Activated naive CD8-positive, alpha-beta T cell treated with anti-CD3 and anti-CD28 coated beads for 36 hours (primary cell): ENCODE measurements around the gene UQCC5. TPM values are rescaled to one million over a fixed set of nuclear protein-coding genes. Genes with fewer than 3 reads are reported as not detected.

Experiments used
- DNase-seq: peaks from one replicate; pipeline ENCODE4 v3.0.0; 2021
- H3K27ac Mint-ChIP-seq: one replicate; pipeline ENCODE4 v1.8.0; 2022; ENCODE audit warnings: mild to moderate bottlenecking, moderate library complexity, mixed read lengths
- H3K27me3 Mint-ChIP-seq: one replicate; pipeline ENCODE4 v1.8.0; 2022; ENCODE audit warnings: mild to moderate bottlenecking, mixed read lengths
- H3K36me3 Mint-ChIP-seq: one replicate; pipeline ENCODE4 v1.8.0; 2021; ENCODE audit warnings: mild to moderate bottlenecking, mixed read lengths
- H3K4me1 Mint-ChIP-seq: one replicate; pipeline ENCODE4 v1.8.0; 2021; ENCODE audit warnings: mixed read lengths
- H3K4me3 Mint-ChIP-seq: one replicate; pipeline ENCODE4 v1.8.0; 2022; ENCODE audit warnings: mild to moderate bottlenecking, moderate library complexity, mixed read lengths
- H3K9me3 Mint-ChIP-seq: one replicate; pipeline ENCODE4 v1.8.0; 2022; ENCODE audit warnings: mixed read lengths
- total RNA-seq, 2 experiments: library from RNA; stranded (reverse); gene quantifications; one replicate each; pipeline ENCODE4 v1.2.3, GENCODE V29; 2021

The UQCC5 gene
- total RNA-seq, 2 experiments from 2014 or later, result 23.4 to 23.6 TPM

DNA sequence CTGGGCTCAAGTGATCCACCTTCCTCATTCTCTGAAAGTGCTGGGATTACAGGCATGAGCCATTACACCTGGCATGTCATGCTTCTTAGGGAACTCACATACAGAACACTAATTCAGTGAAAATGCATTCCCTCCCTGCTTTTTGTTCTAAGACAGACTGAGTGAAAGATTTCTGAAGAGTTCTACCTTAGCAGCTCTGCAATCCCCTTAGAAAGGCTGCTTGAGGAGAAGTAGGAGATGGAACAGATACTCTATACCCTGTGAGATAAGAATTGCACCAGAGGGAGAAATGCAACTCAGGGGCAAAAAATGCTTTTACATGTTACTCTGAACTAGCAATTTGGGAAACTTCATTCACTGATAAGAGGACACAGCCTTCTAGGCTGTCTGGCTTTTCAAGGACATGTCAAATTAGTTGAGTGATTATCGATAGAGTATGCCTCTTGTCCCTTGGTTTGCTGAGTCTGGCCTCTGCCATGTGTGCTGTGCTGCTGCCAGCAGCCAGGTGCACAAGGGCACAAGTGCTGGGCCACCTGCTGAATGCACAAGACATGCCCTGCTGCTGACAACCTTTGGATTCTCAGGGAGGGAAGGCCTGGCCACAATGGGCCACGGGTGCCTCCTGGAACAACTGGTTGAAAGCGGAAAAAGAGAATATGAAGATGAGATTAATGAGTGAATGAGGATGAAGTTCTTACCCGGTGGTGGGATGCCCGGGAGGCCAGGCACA lies 17.8 kb downstream of the UQCC5 start:
- Mint-ChIP-seq H3K27ac (no peak overlapping the region), H3K4me1 (peaks cover 12% of the 10 kb centered on the region)
- DNase-seq, result no peak

DNA sequence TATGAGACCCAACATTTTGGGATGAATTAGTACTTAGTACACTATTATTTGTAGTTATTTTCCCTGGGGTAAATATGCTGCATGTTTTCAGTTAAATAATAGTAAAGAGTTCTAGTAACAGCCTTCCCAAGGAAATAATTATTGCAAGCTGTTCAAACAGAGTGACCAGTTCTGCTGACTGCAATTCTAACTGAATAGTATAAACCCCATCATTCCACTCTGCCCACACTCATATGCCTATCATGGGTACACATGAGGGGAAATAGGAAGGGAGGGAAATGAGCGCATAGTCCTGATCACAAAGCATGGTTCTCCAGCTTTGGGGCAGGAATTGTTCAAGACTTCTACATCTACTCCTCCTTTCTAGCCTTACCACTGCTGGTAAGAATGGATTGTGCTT lies 18.7 kb downstream of the UQCC5 start:
- Mint-ChIP-seq H3K27me3 (no peaks in the 10 kb centered on the region), H3K36me3 (peaks cover 11% of the 10 kb centered on the region), H3K9me3 (no peaks in the 10 kb centered on the region), H3K4me3 (no peak overlapping the region), H3K27ac (no peak overlapping the region), H3K4me1 (peaks cover 12% of the 10 kb centered on the region)
- DNase-seq, result no peak

More for the DNA sequence above, 17.8 kb downstream of the UQCC5 start:
- Mint-ChIP-seq H3K36me3 (peaks cover 10% of the 10 kb centered on the region), H3K27me3 (no peaks in the 10 kb centered on the region), H3K9me3 (no peaks in the 10 kb centered on the region), H3K4me3 (no peak overlapping the region)

DNA sequence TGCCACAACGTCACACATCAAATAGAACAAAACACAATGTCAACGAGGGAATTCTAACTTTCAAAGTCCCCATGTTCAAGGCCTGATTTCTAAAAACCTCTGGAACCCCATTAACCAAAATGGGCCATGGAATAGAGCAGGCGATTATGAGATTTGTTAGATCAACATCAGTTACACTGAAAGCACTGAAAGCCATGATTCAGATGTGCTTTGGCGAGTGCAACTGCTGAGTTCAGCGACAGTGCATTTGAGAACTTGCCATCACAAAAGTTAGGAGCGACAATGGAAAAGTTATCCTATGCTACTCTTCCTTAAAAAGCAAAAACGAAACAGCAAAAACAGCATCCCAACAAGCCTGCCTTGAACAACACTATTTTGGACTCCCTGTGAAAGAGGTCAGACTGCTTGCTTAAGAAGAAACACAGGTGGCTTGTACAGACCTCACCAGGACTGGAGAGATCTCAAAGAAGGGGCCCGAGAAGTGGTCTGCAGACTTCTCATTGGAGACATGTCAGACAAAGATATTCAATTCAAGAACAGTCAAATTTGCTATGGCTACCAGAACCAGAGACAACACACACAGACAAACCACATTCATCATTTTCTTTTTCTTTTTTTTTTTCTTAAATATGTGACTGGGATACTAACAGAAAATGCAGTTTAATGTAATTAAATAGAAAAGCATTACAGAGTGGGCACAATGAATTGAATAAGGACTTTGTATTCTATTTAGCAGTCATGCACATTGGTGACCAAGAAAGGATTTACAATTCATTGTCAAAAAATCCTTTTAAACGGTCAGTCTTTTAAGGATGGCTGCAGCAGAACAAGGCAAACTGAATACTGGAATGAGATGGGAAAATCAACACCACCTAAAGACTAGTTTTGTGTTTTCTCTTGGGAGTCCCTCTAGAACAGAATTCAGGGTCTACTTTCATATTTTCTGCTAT lies 20.9 kb downstream of the UQCC5 start:
- DNase-seq, result no peak
- no peaks in the 10 kb centered on the region for H3K9me3 Mint-ChIP-seq
- no peak overlapping the region for H3K27ac Mint-ChIP-seq
- no peak overlapping the region for H3K4me3 Mint-ChIP-seq
- peaks cover 14% of the 10 kb centered on the region for H3K36me3 Mint-ChIP-seq
- no peaks in the 10 kb centered on the region for H3K27me3 Mint-ChIP-seq
- peaks cover 12% of the 10 kb centered on the region for H3K4me1 Mint-ChIP-seq

DNA sequence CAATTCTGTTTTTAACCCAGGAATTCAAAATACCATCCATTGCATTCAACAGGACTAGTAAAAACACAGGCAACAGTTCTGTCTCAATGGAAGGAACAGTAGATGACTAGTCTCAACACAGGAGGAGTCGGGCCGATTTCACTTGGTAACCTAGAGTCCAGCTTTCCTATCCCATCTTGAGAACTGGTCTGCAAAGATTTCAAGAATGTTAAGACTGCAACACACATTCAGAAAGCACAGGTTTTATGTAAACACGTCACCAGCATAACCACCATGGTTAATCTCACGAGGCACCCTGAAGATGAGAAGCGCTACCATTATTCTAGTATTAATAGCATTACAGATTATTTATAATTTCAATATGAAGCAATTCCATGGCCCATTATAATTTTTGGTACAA lies 22.0 kb downstream of the UQCC5 start:
- no peak overlapping the region for H3K4me3 Mint-ChIP-seq

GRCh38 chr3:52561028-52561747 lies 24.8 kb downstream of the UQCC5 start:
- Mint-ChIP-seq H3K27ac (no peak overlapping the region), H3K27me3 (no peaks in the 10 kb centered on the region), H3K4me1 (peaks cover 4% of the 10 kb centered on the region), H3K9me3 (no peaks in the 10 kb centered on the region), H3K4me3 (no peak overlapping the region), H3K36me3 (peaks cover 18% of the 10 kb centered on the region)
- no peak for DNase-seq

More for the DNA sequence above, 22.0 kb downstream of the UQCC5 start:
- Mint-ChIP-seq H3K27ac (no peak overlapping the region), H3K27me3 (no peaks in the 10 kb centered on the region), H3K9me3 (no peaks in the 10 kb centered on the region), H3K36me3 (peaks cover 22% of the 10 kb centered on the region), H3K4me1 (peaks cover 12% of the 10 kb centered on the region)
- DNase-seq, result no peak

GRCh38 chr3:52563984-52564383 lies 27.6 kb downstream of the UQCC5 start:
- Mint-ChIP-seq H3K27ac (no peak overlapping the region), H3K4me1 (no peaks in the 10 kb centered on the region), H3K4me3 (no peak overlapping the region), H3K27me3 (no peaks in the 10 kb centered on the region), H3K9me3 (no peaks in the 10 kb centered on the region), H3K36me3 (peaks cover 17% of the 10 kb centered on the region)
- DNase-seq, result no peak

- Mint-ChIP-seq H3K27ac (no peak overlapping the region), H3K4me3 (no peak overlapping the region), H3K36me3 (peaks cover 12% of the 10 kb centered on the region), H3K27me3 (no peaks in the 10 kb centered on the region), H3K9me3 (no peaks in the 10 kb centered on the region), H3K4me1 (no peaks in the 10 kb centered on the region)
- no peak for DNase-seq
Measured at GRCh38 chr3:52568069-52568468, 31.7 kb downstream of the UQCC5 start.

DNA sequence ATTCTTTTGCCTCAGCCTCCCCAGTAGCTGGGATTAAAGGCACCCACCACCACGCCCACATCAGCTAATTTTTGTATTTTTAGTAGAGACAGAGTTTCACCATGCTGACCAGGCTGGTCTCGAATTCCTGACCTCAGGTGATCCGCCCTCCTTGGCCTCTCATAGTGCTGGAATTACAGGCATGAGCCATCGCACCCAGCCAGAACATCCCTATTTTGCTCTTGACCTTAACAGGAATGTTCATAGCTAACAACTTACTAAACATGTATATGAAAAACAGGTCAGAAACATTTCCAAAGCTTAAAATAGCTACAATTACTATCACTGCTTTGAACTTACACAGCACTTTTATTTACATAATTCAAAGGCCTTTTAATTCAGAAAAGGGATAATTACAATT lies 33.7 kb downstream of the UQCC5 start:
- no peak for DNase-seq
- H3K27me3 Mint-ChIP-seq, result no peaks in the 10 kb centered on the region
- no peaks in the 10 kb centered on the region for H3K9me3 Mint-ChIP-seq
- peaks cover 16% of the 10 kb centered on the region for H3K36me3 Mint-ChIP-seq
- H3K27ac Mint-ChIP-seq, result no peak overlapping the region
- H3K4me3 Mint-ChIP-seq, result no peak overlapping the region
- no peaks in the 10 kb centered on the region for H3K4me1 Mint-ChIP-seq

DNA sequence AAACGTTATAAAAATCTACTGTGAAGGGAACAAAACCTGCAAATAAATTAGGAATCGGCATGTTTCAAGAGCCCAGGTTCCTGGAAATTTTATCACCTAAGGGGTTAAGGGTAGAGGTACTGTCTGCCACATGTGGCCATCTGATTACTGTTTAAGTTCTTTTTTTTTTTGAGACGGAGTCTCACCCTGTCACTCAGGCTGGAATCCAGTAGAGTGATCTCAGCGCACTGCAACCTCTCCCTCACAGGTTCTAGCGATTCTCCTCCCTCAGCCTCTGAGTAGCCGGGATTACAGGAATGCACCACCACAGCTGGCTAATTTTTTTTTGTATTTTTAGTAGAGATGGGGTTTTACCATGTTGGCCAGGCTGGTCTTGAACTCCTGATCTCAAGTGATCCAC lies 35.8 kb downstream of the UQCC5 start:
- H3K36me3 Mint-ChIP-seq, result peaks cover 30% of the 10 kb centered on the region
- no peak for DNase-seq
- H3K4me1 Mint-ChIP-seq, result no peaks in the 10 kb centered on the region
- no peak overlapping the region for H3K4me3 Mint-ChIP-seq
- no peaks in the 10 kb centered on the region for H3K9me3 Mint-ChIP-seq
- no peaks in the 10 kb centered on the region for H3K27me3 Mint-ChIP-seq
- no peak overlapping the region for H3K27ac Mint-ChIP-seq

DNA sequence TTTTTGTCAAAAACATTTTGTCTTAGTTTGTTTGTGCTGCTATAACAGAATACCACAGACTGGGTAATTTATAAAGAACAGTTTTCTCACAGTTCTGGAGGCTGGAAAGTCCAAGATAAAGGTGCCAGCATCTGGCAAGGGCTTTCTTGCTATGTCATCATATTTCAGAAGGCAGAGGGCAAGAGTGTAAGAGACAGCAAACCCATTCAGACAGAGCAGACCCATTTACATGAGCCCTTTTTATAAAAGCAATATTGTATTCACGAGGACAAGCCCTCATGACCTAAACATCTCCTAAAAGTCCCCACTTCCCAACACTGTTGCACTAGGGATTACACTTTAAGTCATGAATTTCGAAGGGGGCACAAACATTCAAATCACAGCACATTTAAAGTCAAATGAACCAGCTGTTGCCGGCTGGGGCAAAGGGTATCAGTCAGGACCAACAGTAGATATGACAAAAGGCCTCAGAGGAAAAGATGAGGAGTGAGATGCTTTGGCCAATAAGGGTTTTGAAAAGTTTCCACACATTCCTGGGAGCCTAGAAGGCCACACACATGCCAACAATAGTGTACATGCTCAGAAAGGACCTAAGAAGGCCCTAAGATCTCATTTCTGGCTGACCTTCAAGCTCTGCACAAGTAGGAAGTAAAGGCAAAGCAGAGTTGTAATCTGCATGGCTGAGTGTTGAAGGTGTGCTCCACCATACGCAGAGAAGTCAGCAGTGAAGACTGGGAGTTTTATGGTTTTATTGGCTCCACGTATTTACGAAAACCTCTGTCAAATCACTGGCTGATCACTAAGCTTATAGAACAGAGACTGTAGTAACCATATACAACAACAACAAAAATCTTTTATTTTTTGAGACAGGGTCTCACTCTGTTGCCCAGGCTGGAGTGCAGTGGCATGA lies 37.9 kb downstream of the UQCC5 start:
- Mint-ChIP-seq H3K27me3 (no peaks in the 10 kb centered on the region), H3K9me3 (no peaks in the 10 kb centered on the region), H3K27ac (no peak overlapping the region), H3K36me3 (peaks cover 45% of the 10 kb centered on the region), H3K4me1 (no peaks in the 10 kb centered on the region), H3K4me3 (no peak overlapping the region)
- no peak for DNase-seq

Other genes starting within 250 kb of the UQCC5 start
- 10 to 100 TPM; 16.1 to 17.2 TPM for gene GLYCTK, start 248.8 kb upstream of the UQCC5 start, total RNA-seq
- 1 to 10 TPM; 2.6 to 3.7 TPM for gene DNAH1, start 220.3 kb upstream of the UQCC5 start, total RNA-seq
- 100 to 1,000 TPM; 104 to 107 TPM for gene BAP1, start 126.6 kb upstream of the UQCC5 start, total RNA-seq
- gene PHF7, start 125.9 kb upstream of the UQCC5 start, total RNA-seq, result 10 to 100 TPM; 15.4 to 16.6 TPM
- under 1 TPM in 1 of 2 experiments, not detected in 1; 0.19 TPM for gene SEMA3G, start 91.5 kb upstream of the UQCC5 start, total RNA-seq
- 1 to 10 TPM; 2.9 to 4.2 TPM for gene TNNC1, start 82.6 kb upstream of the UQCC5 start, total RNA-seq
- gene NISCH, start 81.0 kb upstream of the UQCC5 start, total RNA-seq, result 10 to 100 TPM; 55.0 to 57.3 TPM
- under 1 TPM; 0.08 to 0.10 TPM for gene STAB1, start 41.3 kb upstream of the UQCC5 start, total RNA-seq
- gene NT5DC2, start 2.7 kb upstream of the UQCC5 start, total RNA-seq, result 10 to 100 TPM; 66.6 to 73.4 TPM
- gene PBRM1, start 149.3 kb downstream of the UQCC5 start, total RNA-seq, result 10 to 100 TPM; 61.5 to 62.1 TPM
- gene GNL3, start 149.4 kb downstream of the UQCC5 start, total RNA-seq, result 100 to 1,000 TPM; 245 to 246 TPM
- gene GLT8D1, start 169.2 kb downstream of the UQCC5 start, total RNA-seq, result 10 to 100 TPM; 29.5 to 30.3 TPM
- 100 to 1,000 TPM; 129 to 137 TPM for gene SPCS1, start 169.5 kb downstream of the UQCC5 start, total RNA-seq
- 10 to 100 TPM; 29.4 to 29.7 TPM for gene NEK4, start 234.3 kb downstream of the UQCC5 start, total RNA-seq
- not detected for gene ITIH1, start 241.0 kb downstream of the UQCC5 start, total RNA-seq